HG03521 (cell line): Measurements from ENCODE around the gene ANKRD13D.

ENCODE experiments used
- ATAC-seq: cut with Tn5 transposase; IDR thresholded peaks from one replicate; pipeline ENCODE4 v1.9.1; 2021; ENCODE audit warnings: mild to moderate bottlenecking, moderate library complexity; ENCODE audit not compliant: unreplicated experiment

The ANKRD13D gene

DNA sequence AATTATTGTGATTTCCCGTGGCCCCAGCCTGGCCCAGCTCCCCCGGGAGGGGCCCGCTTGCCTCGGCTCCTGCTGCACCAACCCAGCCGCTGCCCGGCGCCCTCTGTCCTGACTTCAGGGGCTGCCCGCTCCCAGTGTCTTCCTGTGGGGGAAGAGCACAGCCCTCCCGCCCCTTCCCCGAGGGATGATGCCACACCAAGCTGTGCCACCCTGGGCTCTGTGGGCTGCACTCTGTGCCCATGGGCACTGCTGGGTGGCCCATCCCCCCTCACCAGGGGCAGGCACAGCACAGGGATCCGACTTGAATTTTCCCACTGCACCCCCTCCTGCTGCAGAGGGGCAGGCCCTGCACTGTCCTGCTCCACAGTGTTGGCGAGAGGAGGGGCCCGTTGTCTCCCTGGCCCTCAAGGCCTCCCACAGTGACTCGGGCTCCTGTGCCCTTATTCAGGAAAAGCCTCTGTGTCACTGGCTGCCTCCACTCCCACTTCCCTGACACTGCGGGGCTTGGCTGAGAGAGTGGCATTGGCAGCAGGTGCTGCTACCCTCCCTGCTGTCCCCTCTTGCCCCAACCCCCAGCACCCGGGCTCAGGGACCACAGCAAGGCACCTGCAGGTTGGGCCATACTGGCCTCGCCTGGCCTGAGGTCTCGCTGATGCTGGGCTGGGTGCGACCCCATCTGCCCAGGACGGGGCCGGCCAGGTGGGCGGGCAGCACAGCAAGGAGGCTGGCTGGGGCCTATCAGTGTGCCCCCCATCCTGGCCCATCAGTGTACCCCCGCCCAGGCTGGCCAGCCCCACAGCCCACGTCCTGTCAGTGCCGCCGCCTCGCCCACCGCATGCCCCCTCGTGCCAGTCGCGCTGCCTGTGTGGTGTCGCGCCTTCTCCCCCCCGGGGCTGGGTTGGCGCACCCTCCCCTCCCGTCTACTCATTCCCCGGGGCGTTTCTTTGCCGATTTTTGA lies 3.3 kb upstream of the ANKRD13D start:
- ATAC-seq: no peak

- ATAC-seq: no peak
Observed at GRCh38 chr11:67286621-67287333, 2.3 kb upstream of the ANKRD13D start.

DNA sequence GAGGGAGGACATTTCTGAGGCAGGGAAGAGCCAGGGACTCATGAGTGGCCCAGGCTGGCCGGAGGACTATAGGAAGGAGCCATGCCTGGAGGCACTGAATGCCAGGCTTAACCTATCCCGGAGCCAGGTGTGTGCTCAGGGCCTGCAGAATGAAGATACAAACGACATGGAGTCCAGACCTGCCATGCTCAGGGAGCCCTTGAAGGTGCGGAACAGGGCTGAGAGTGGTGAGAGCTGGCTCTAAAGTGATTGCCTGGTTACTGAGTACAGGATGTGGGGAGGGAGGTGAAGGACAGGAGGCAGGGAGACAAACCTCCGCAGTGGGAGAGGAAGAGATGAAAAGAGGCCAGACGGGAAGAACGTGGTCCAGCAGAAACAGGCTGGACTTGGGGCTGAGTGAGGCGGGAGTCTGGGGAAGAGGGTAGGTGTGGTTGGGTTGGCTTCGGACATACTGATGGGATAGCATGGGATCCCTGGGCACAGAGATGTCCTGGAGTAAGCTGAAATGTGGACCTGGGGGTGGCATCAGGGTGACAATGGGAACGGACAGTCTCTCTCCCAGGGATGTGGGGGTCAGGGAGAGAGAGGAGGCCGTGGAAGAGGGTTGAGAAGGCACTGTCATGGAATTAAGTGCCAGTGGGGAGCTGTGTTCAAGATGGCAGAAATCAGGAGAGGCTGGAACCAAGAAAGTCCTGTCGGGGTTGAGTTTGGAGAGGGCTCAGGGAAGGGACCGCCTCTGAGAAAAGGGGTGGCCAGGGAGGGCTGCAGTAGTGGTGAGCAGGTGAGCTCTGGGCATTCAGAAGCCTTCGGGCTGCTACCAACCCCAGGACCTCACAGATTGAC lies 1.5 kb upstream of the ANKRD13D start:
- ATAC-seq: no peak

- no peak for ATAC-seq
Observed at GRCh38 chr11:67288198-67288451, 978 bp upstream of the ANKRD13D start.

DNA sequence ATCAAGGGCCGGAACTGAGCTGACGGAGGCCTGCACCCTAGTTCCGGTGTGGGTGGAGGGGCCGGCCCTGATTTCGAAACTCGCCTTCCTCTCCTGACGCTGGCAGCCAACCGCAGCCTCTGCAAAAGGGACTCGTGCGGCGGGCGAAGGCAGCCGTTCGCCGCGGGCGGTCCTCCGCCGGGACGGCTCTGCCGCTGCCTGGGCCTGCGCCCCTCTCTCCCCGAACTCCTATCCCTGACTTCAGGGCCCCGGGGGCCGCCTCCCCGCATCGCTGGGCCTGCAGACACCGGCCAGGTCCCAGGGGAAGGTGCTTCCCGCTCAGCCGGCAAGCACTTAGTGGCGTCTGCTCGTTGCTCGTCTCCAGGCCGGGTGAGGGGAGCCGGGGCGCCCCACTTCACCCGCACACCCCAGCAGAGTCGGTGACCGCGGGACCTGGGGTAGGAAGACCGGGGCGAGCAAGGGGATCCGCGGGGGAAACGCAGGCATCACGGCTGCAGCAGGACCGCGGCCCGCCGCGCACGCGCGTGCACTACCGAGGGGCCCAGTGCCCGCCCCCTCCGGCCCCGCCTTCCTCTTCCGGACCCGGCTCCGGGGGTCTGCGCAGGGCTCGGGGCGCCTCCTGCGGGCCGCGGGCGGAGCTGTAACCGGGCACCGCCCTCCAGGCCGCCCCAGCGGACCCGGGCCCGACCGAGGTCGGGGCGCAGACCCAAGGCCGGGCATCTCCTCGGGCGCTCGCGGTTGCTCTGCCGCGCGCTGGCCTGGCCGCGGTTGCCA lies 464 bp upstream of the ANKRD13D start:
- ATAC-seq: peak; percentile 66

- ATAC-seq: no peak
Observed at GRCh38 chr11:67289651-67290479, 762 bp downstream of the ANKRD13D start.

- no peak for ATAC-seq
Observed at GRCh38 chr11:67290801-67291200, 1.7 kb downstream of the ANKRD13D start.

GRCh38 chr11:67291481-67292381 lies 2.6 kb downstream of the ANKRD13D start:
- no peak for ATAC-seq

DNA sequence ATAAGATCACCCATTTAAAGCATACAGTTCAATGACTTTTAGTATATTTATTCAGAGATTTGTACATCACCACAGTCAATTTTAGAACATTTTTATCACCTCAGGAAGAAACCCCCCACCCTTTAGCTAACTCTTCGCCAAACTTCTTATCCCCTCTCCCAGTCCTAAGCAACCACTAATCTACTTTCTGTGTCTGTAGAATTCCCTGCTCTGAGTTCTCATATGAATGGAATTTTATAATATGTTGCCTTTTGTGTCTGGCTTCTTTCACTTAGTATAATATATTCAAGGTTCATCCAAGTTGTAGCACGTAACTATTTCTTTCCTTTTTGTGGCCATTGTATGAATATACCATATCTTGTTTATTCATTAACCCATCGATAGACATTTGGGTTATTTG lies 3.6 kb downstream of the ANKRD13D start:
- no peak for ATAC-seq

GRCh38 chr11:67293090-67293489 lies 4.0 kb downstream of the ANKRD13D start:
- no peak for ATAC-seq

DNA sequence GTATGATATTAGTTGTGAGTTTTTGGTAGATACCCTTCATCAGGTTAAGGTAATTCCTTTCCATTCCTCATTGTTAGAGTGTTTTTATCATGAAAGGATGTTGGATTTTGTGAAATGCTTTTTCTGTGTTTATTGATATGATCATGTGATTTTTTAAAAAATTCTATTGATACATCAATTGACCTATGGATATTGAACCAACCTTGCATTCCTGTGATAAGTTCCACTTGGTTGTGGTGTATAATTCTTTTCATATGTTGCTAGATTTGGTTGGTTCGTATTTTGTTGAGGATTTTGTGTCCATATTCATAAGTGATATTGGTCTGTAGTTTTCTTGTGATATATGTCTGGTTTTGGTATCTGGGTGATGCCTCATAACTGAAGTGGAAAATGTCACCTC lies 6.7 kb downstream of the ANKRD13D start:
- no peak for ATAC-seq

GRCh38 chr11:67298786-67299185 lies 9.7 kb downstream of the ANKRD13D start:
- no peak for ATAC-seq

- ATAC-seq: no peak
Observed at GRCh38 chr11:67299471-67300191, 10.5 kb downstream of the ANKRD13D start.

- ATAC-seq: no peak
Observed at GRCh38 chr11:67300256-67300755, 11.2 kb downstream of the ANKRD13D start.

GRCh38 chr11:67300756-67301312 lies 11.7 kb downstream of the ANKRD13D start:
- ATAC-seq: no peak

GRCh38 chr11:67301313-67301921 lies 12.3 kb downstream of the ANKRD13D start:
- ATAC-seq: no peak

DNA sequence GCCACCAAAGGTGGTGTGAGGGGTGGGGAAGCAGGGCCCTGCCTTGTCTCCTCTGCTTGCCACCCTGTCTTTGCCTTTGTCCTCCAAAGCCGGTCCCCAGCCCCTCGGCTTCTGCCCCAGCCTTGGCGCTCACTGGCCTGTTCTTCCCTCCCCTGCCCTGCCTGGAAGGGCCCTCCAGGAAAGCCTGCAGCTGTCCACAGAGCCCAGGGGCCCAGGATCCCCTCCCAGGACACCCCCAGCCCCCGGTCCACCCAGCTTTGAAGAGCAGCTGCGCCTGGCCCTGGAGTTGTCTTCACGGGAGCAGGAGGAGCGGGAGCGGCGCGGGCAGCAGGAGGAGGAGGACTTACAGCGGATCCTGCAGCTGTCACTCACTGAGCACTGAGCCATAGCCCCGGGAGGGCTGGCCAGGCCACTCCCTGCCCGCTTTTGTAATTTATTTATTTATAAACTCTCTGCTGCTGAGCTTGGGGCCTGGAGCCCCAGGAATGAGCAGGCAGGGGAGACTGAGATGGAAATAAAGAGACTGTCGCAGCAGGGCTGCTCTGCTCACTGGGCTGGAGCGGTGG lies 12.9 kb downstream of the ANKRD13D start:
- no peak for ATAC-seq
